Parathyroid adenoma (tissue), 2 donors: ENCODE results near the gene SCN4A.
A peak's percentile ranks its signal among the peaks of the same experiment; 100 is the strongest.
"Not testable (repeated sequence)": the region's sequence is repeated elsewhere in the genome, so short reads cannot be mapped to it uniquely, and the experiment has no call there.

Experiments
- H2AFZ ChIP-seq: fragments of 300-600 bp; sonication (generic); one replicate; pipeline ENCODE4 v1.7.0; 2017; ENCODE audit warnings: antibody characterized with exemption, mild to moderate bottlenecking
- H3K27ac ChIP-seq: fragments of 300-600 bp; sonication (generic); one replicate; pipeline ENCODE4 v1.7.0; 2017
- H3K27me3 ChIP-seq: fragments of 300-600 bp; sonication (generic); one replicate; pipeline ENCODE4 v1.7.0; 2017; ENCODE audit warnings: low read length; ENCODE audit not compliant: control insufficient read depth, insufficient read depth
- H3K36me3 ChIP-seq: fragments of 300-600 bp; sonication (generic); one replicate; pipeline ENCODE4 v1.7.0; 2017; ENCODE audit warnings: low read length; ENCODE audit not compliant: control insufficient read depth, insufficient read depth
- H3K4me1 ChIP-seq: fragments of 300-600 bp; sonication (generic); one replicate; pipeline ENCODE4 v1.7.0; 2017; ENCODE audit warnings: control low read depth
- H3K4me2 ChIP-seq: fragments of 300-600 bp; sonication (generic); one replicate; pipeline ENCODE4 v1.7.0; 2017; ENCODE audit warnings: low read length
- H3K4me3 ChIP-seq: fragments of 300-600 bp; sonication (generic); one replicate; pipeline ENCODE4 v1.7.0; 2017; ENCODE audit warnings: low read depth, low read length
- H3K79me2 ChIP-seq: fragments of 300-600 bp; sonication (generic); one replicate; pipeline ENCODE4 v1.7.0; 2017; ENCODE audit warnings: control low read depth
- H3K9ac ChIP-seq: fragments of 300-600 bp; sonication (generic); one replicate; pipeline ENCODE4 v1.7.0; 2017; ENCODE audit warnings: mild to moderate bottlenecking
- H3K9me3 ChIP-seq: fragments of 300-600 bp; sonication (generic); one replicate; pipeline ENCODE4 v1.7.0; 2017; ENCODE audit warnings: low read length; ENCODE audit not compliant: control insufficient read depth
- TF ChIP-seq, protein P1 (sequence below): fragments of 300-600 bp; sonication (generic); IDR thresholded peaks from one replicate; pipeline ENCODE4 v1.7.0; 2017; ENCODE audit warnings: antibody characterized with exemption, mild to moderate bottlenecking
- donor health status: primary hyperparathyroidism.

Gene SCN4A

DNA sequence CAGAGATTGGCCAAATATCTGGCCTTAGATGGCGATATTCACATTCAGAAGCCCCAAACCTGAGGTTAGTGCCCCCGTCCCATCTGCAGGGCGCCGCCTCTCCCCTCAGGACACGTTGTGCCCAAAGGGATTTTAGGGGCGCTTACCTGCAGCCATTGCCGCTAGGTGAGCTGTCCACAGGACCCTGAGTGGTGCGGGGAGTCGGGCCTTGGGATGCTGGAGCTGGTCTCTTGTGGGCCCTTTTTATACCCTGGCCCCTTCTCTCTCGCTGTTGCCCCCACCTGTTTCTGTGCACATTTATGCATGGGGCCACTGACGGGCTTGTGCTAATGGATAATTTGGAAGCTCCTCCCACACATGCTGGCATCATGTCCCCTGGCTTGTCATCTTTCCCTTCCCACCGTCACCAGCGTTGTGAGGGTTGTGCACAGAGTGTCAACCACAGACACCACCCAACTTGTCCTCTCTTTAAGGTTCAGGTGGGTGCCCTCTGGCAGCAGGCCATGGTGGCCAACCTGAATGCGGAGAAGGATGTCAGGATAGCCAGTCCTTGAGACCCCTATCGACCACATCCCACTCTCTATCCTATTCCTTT, 61.6 kb downstream of the SCN4A start, which contains the start of gene CSHL1:
Gene CSHL1 (minus strand): TSS at position 218 of the 595 bp plus-strand sequence. CDS start 62 bp downstream, at position 156.
- H3K27me3 ChIP-seq: no peaks in the 10 kb centered on the region
- H3K9me3 ChIP-seq: no peaks in the 10 kb centered on the region
- no peaks in the 10 kb centered on the region for H3K36me3 ChIP-seq
- H3K79me2 ChIP-seq: no peaks in the 10 kb centered on the region
- TF ChIP-seq, protein P1, sequence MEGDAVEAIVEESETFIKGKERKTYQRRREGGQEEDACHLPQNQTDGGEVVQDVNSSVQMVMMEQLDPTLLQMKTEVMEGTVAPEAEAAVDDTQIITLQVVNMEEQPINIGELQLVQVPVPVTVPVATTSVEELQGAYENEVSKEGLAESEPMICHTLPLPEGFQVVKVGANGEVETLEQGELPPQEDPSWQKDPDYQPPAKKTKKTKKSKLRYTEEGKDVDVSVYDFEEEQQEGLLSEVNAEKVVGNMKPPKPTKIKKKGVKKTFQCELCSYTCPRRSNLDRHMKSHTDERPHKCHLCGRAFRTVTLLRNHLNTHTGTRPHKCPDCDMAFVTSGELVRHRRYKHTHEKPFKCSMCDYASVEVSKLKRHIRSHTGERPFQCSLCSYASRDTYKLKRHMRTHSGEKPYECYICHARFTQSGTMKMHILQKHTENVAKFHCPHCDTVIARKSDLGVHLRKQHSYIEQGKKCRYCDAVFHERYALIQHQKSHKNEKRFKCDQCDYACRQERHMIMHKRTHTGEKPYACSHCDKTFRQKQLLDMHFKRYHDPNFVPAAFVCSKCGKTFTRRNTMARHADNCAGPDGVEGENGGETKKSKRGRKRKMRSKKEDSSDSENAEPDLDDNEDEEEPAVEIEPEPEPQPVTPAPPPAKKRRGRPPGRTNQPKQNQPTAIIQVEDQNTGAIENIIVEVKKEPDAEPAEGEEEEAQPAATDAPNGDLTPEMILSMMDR: no peak
- no peak within 1 kb of the TSS for H3K4me3 ChIP-seq
- no peak within 1 kb of the TSS for H3K27ac ChIP-seq
- H3K4me1 ChIP-seq: peaks cover 3% of the 10 kb centered on the region
- no peak within 1 kb of the TSS for H3K4me2 ChIP-seq
- H3K9ac ChIP-seq: no peak within 1 kb of the TSS
- H2AFZ ChIP-seq: no peak within 1 kb of the TSS

DNA sequence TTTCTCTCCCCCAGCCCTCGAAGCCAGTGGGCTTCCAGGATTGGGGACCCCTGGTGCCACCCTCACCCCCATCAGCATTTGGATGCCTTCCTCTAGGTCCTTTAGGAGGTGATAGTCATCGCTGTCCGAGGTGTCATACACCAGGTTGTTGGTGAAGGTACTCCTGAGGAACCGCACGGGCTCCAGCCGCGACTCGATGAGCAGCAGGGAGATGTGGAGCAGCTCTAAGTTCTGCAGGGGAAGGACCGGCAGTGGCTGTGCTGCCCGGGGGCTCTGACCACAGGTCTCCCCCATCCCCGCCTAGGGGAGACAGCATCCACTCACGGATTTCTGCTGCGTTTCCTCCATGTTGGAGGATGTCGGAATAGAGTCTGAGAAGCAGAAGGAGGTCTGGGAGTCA, 62.6 kb downstream of the SCN4A start:
- H3K4me3 ChIP-seq: no peak overlapping the region
- no peaks in the 10 kb centered on the region for H3K36me3 ChIP-seq
- no peaks in the 10 kb centered on the region for H3K9me3 ChIP-seq
- no peaks in the 10 kb centered on the region for H3K27me3 ChIP-seq
- no peak overlapping the region for H3K4me2 ChIP-seq
- TF ChIP-seq, protein P1: no peak
- no peak overlapping the region for H3K27ac ChIP-seq
- no peaks in the 10 kb centered on the region for H3K79me2 ChIP-seq
- H3K4me1 ChIP-seq: peaks cover 3% of the 10 kb centered on the region
- H2AFZ ChIP-seq: no peak overlapping the region
- H3K9ac ChIP-seq: no peak overlapping the region

DNA sequence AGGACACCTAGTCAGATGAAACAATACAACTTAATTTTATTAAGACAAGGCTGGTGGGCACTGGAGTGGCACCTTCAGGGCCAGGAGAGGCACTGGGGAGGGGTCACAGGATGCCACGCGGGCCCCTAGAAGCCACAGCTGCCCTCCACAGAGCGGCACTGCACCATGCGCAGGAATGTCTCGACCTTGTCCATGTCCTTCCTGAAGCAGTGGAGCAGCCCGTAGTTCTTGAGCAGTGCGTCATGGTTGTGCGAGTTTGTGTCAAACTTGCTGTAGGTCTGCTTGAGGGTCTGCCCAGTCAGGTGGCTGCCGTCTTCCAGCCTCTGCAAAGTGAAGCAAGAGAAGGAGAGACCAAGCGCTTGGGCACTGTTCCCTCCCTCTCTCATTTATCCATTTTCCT, 63.1 kb downstream of the SCN4A start:
- H3K9me3 ChIP-seq, H3K4me1 ChIP-seq, H3K4me3 ChIP-seq, H3K4me2 ChIP-seq, H3K36me3 ChIP-seq, H3K9ac ChIP-seq, H3K27ac ChIP-seq, H3K27me3 ChIP-seq, H3K79me2 ChIP-seq: not testable (repeated sequence)
- peak overlapping the region; percentile 38 for H2AFZ ChIP-seq

DNA sequence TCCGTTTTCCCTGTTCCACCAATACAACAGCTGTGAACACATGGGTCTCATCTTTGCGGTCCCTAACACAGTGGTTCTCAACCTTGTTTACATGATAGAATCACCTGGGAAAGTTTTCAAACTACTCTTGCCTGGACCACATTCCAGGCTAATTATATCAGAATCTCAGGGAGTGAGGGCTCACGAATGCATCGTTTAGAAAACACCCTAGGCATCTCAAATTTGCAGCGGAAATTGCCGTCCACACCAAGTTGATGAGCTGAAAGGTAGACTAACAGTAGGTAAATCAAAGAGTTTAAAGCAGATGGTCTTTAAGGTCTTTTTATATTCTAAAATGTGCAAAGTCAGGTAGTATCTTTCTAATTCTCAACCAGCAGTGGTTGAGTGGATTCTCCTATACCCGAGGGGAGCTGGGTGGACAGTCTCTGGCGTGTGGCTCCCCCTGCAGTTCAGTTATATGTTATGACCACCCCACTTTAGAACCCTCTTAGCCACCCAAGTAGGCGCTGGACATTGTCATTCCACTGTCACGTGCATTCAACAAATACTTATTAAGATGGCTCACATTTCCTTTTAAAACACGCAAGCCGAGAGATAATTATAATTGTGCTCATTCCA, 65.4 kb downstream of the SCN4A start:
- H3K9me3 ChIP-seq, H3K27me3 ChIP-seq, H3K4me1 ChIP-seq, H3K4me3 ChIP-seq, H3K27ac ChIP-seq, H3K79me2 ChIP-seq, H3K36me3 ChIP-seq, H3K9ac ChIP-seq, H2AFZ ChIP-seq, H3K4me2 ChIP-seq: not testable (repeated sequence)

DNA sequence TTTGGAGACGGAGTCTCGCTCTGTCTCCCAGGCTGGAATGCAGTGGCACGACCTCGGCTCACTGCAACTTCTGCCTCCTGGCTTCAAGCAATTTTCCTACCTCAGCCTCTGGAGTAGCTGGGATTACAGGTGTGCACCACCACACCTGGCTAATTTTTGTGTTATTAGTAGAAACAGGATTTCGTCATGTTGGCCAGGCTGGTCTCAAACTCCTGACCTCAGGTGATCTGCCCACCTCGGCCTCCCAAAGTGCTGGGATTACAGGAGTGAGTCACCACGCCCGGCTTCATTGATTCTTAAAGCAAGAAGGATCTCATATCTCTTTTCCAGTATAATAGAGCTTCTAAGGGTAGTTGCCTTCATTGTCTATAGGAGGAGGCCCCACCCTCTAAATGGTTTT, 67.9 kb downstream of the SCN4A start:
- not testable (repeated sequence) for H3K9me3 ChIP-seq, H3K27me3 ChIP-seq, H3K4me2 ChIP-seq, H2AFZ ChIP-seq, H3K27ac ChIP-seq, H3K4me3 ChIP-seq, H3K79me2 ChIP-seq, H3K9ac ChIP-seq, H3K4me1 ChIP-seq, H3K36me3 ChIP-seq

DNA sequence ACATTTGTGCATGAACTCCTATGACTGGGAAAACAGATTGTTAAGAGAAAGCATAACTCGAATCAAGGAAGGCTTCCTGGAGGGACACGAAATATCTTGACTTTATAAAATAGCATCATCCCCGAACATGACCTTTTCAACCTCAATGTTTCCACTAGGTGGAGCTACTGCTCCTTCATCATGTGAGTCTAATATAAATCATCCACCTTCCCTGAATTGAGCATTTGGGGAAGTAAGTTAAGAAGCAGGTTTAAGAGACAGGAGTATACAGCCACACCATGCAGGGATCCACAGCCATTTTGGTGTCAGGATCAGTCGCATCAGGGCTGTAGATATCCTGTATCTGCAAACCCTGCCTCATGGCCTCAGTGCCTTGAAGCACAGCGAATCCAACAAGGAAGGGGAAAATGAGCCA, 68.9 kb downstream of the SCN4A start:
- not testable (repeated sequence) for H3K4me1 ChIP-seq, H3K27ac ChIP-seq, H3K79me2 ChIP-seq, H3K9ac ChIP-seq, H2AFZ ChIP-seq, H3K4me2 ChIP-seq, H3K9me3 ChIP-seq, H3K4me3 ChIP-seq, H3K27me3 ChIP-seq, H3K36me3 ChIP-seq
- TF ChIP-seq, protein P1: peak; percentile 40

DNA sequence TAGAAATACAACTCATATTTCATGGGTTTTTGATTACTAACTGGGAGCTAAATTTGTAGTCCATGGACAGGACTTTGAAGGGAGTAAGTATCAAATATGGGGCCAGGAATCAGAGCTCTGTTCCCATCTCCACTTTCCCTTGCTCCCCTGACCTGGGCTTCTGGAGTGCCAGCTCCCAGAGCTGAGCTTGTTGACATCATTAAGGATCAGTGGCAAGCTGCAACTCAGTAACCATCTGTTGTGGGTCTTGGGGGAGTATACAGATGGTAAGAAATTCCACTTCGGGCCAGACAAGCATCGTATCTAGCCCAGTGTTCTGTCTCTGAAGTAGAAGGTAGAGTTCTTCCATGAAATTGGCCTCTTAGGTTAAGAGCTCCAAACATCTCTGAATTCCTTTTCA, 70.7 kb downstream of the SCN4A start:
- H3K27ac ChIP-seq, H3K27me3 ChIP-seq, H3K9ac ChIP-seq, H3K9me3 ChIP-seq, H3K4me2 ChIP-seq, H3K79me2 ChIP-seq, H2AFZ ChIP-seq, H3K4me1 ChIP-seq, H3K36me3 ChIP-seq, H3K4me3 ChIP-seq: not testable (repeated sequence)

DNA sequence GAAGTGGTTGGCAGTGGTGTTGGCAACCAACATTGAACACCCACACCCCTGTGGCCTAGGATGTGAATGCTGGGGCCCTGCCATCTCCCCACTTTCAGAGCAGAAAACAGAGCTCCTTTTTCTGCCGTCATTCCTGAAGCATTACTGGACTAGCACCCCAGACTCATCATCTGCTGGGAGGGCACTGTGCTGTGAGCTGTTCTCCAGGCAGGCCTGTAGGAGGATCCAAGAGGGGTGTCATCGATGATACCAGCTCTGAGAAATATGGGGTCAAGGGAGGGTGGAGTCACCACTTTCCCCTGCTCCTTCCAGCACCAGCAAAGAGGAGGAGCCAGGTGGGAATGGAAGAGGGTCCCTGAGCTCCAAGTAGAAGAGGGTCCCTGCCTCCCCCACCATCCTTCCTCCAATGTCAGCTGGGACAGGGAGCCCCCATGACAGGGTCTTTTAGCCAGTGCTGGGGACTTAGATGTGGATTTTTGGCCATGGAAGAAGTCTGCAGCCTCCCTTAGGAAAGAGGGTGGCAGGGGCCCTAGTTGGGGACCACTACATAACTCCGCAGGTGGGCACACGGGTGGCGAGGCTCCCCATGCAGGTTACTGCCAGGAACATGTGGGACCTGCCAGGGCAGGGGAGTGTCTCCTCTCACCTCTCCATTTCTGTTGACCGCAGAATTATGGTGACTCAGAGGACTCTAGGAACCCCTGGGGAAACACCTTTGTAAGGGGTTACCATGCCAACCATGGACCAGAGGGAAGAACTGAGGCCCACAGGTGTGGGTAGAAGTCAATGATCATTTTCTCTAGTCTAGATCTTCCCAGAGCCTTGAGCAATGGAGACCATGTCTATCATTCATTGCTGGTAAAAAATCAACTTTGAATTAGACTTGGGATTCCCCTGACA, 73.6 kb downstream of the SCN4A start:
- not testable (repeated sequence) for H3K79me2 ChIP-seq, H3K4me1 ChIP-seq, H3K4me2 ChIP-seq, H3K27ac ChIP-seq, H3K9ac ChIP-seq, H2AFZ ChIP-seq, H3K36me3 ChIP-seq, H3K27me3 ChIP-seq, H3K4me3 ChIP-seq, H3K9me3 ChIP-seq
